ENCODE data around the gene CALCOCO2.

The CALCOCO2 gene

DNA sequence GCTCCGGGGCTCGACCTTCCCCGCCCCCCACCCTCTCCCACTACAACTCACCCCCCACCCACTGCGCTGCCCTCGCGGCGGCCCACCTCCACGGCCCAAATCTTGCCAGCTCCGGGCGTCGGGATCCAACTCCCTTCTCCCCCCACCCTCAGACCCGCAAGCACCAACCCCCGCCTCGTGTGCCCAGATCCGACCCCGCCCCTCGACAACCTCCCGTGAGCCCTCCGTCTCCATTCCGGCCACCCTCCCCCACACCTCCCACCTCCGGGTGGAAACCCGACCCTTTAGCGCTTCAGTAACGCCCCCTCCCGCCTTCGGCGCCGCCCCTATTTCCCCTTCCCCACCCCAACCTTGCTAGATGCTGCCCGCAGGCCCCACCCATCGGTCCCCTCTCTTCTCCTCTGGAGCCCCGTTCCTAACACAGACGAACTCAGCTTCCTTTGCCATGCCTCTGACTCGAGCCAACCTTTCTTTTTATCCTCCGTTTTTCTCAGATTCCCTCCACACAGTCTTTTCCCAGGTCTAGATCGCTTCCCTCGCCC lies 78.1 kb downstream of the CALCOCO2 start:
- H3K27me3 Mint-ChIP-seq: no peaks in the 10 kb centered on the region
- peak overlapping the region; percentile 98 for H3K27ac Mint-ChIP-seq
- peaks cover 47% of the 10 kb centered on the region for H3K36me3 Mint-ChIP-seq (ENCODE audit: low read depth)
- H3K9me3 Mint-ChIP-seq: no peaks in the 10 kb centered on the region
- H3K4me1 Mint-ChIP-seq (ENCODE audit: low read depth): peaks cover 57% of the 10 kb centered on the region
- peak overlapping the region; percentile 97 for H3K4me3 Mint-ChIP-seq

DNA sequence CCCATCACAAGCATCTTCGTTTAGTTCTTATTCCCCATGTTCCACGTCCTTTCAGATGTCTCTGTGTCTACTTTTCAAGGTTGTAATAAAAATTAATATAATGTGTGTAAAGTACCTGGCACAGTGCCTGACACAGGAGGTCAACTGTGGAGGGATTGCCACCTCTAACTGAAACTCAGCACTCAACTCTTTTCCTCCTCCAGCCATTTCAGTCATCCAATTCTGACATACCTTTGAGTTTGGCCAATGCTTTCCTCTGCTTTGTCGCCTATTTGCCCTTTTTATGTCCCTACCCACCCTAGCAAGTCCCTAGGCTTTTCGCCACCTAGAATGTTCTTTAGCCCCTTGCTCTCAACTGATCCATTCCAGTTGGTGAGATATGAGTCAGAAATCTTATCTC lies 78.9 kb downstream of the CALCOCO2 start:
- peaks cover 65% of the 10 kb centered on the region for H3K4me1 Mint-ChIP-seq (ENCODE audit: low read depth)
- peak overlapping the region; percentile 98 for H3K27ac Mint-ChIP-seq
- peak overlapping the region; percentile 97 for H3K4me3 Mint-ChIP-seq
- peaks cover 54% of the 10 kb centered on the region for H3K36me3 Mint-ChIP-seq (ENCODE audit: low read depth)
- no peaks in the 10 kb centered on the region for H3K9me3 Mint-ChIP-seq
- H3K27me3 Mint-ChIP-seq: no peaks in the 10 kb centered on the region

DNA sequence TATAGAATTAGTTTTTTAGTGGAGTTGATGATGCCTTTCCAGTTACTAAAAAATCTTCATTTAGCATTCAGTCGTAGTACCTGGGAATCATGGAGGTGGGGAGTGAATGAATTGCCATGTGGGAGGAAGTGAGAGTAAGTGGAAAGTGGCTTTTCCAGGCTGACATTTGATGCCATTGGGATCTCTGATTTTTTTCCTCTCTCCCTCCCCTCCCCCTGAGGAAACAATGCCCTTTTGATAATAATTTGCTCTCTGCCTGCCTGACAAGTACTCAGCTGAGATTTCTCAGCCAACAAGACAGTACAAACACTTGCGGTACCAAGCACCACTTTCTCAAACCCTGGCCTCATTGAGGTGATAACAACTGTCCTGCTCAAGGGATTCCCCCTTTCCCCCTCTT lies 79.5 kb downstream of the CALCOCO2 start:
- Mint-ChIP-seq H3K27me3 (no peaks in the 10 kb centered on the region), H3K27ac (peak overlapping the region; percentile 98), H3K9me3 (no peaks in the 10 kb centered on the region), H3K4me3 (peak overlapping the region; percentile 97), H3K36me3 (ENCODE audit: low read depth) (peaks cover 58% of the 10 kb centered on the region), H3K4me1 (ENCODE audit: low read depth) (peaks cover 71% of the 10 kb centered on the region)

DNA sequence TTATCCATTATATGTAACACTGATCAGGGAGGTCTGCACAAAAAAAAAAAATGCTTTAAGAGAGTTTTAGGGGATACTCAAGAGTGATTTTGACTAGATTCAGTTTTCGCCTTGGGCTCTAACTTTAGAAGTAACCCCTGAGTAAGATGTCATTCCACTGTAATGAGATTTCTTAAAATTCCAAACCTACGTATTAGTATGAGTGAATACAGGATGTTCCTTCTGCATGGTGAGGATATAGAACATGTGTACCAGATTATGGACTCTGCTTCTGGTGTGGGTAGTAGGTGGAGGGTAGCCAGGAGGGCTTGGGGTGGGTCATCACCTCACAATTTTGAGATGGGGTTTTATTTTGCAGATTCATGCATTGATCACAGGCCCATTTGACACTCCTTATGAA lies 81.6 kb downstream of the CALCOCO2 start:
- peak overlapping the region; percentile 98 for H3K27ac Mint-ChIP-seq
- H3K4me3 Mint-ChIP-seq: peak overlapping the region; percentile 10
- H3K9me3 Mint-ChIP-seq: no peaks in the 10 kb centered on the region
- peaks cover 86% of the 10 kb centered on the region for H3K4me1 Mint-ChIP-seq (ENCODE audit: low read depth)
- H3K36me3 Mint-ChIP-seq (ENCODE audit: low read depth): peaks cover 73% of the 10 kb centered on the region
- no peaks in the 10 kb centered on the region for H3K27me3 Mint-ChIP-seq

All from stimulated activated naive CD8-positive, alpha-beta T cell treated with anti-CD3 and anti-CD28 coated beads, Interleukin-15, Interleukin-2, amounts not matched to agents 100 ng/mL and 50 ng/mL, for 24 hours (primary cell).